ENCODE results near the gene SFXN4. TPM values are rescaled to one million over a fixed set of nuclear protein-coding genes. Genes with fewer than 3 reads are reported as not detected.

SFXN4 gene
- polyA plus RNA-seq, 2 of the 4 experiments (the other 2 are of a cell fraction) = 39.3 to 66.0 TPM

DNA sequence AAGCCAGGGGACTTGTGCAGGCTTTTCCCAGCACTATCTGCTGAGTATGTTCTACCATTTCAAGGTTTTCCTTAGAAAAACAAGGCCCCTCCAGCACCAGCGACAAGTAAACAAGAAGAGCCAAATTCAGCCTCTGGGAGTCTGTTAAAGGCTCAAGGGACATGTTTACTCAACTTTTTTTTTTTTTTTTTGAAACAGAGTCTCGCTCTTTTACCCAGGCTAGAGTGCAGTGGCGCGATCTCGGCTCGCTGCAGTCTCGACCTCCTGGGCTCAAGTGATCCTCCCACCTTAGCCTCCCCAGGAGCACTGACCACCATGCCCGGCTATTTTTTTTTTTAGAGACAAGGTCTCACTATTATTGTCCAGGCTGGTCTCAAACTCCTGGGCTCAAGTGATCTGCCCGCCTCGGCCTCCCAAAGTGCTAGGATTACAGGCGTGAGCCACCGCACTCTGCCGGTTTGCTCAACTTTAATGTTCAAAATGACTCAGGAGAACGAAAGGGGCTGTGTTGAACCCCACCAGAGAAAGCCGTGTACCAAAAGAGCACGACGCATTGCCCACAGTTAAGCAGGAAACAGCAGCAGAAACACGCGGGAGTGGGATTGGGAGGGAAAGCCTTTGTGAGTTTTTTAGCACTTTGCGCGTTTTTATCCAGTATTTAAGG lies 12.3 kb upstream of the SFXN4 start:
- peak overlapping the region; percentile 98 for H3K27ac ChIP-seq
- CTCF ChIA-PET = interaction anchor here (1.0 kb wide), 1 partner anchor 12 kb away, joined by 3 read pairs; no protein-coding TSS in a partner anchor
- peak overlapping the region; percentile 81 for H3K4me2 ChIP-seq
- ATAC-seq (peak; percentile 15 to 38; a peak in 4 of 6 replicates), FAIRE-seq (no peak), DNase-seq (ENCODE audit: low read depth in 1 of 2, low spot score in 1 of 2) (no peak)
- peak overlapping the region; percentile 89 for H3K4me3 ChIP-seq
- POLR2A ChIA-PET = no interaction called here
- no peaks in the 10 kb centered on the region for H3K9me3 ChIP-seq
- whole genome bisulfite sequencing (ENCODE audit: missing lambda C conversion rate) = 10% methylated on average over 21 of the region's 21 CpGs
- peak; percentile 37; the same call in 1 of the 2 replicates for TF ChIP-seq E2F6 (IDR thresholded peaks at IDR 0.05; ENCODE audit: borderline replicate concordance, low read depth)
- no peak for TF ChIP-seq MYC (IDR thresholded peaks at IDR 0.05; ENCODE audit: borderline replicate concordance, low read length)
- H3K4me1 ChIP-seq = peaks cover 22% of the 10 kb centered on the region; the same call in 2 of the 3 replicates

DNA sequence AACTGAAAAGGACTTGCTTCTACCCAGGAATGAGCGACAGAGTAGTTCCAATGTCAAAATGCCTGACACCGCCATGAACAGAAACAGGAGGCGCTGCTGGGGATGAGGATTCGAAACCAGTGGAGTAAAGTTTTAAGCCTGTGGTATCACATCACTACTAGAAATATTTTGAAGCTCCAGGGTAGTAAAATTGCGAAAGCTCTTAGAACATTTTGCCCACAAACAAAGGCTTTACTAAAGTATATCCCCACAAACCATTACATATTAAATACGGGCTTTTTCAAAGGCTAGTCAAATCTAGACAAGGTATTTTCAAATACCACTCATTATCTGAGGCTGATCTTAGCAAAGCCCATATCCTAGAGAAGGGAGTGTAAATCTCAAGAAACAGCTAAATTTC lies 10.7 kb upstream of the SFXN4 start:
- FAIRE-seq = no peak
- Histone ChIP-seq H3K27ac (no peak overlapping the region), H3K9me3 (no peaks in the 10 kb centered on the region), H3K4me1 (peaks cover 27% of the 10 kb centered on the region; the same call in 2 of the 3 replicates), H3K4me3 (no peak overlapping the region), H3K4me2 (no peak overlapping the region)
- no peak for DNase-seq (ENCODE audit: low read depth in 1 of 2, low spot score in 1 of 2)
- ChIA-PET CTCF (interaction anchor here (2.6 kb wide), 1 partner anchor 23 kb away, joined by 11 read pairs; no protein-coding TSS in a partner anchor), POLR2A (no interaction called here)
- ATAC-seq = no peak
- 93% methylated on average over 6 of the region's 6 CpGs for WGBS (ENCODE audit: missing lambda C conversion rate)
- no peak for TF ChIP-seq NR3C1 (IDR thresholded peaks at IDR 0.05)
- no peak for TF ChIP-seq MAFK (IDR thresholded peaks at IDR 0.05; ENCODE audit: partially characterized antibody)
- no peak for TF ChIP-seq RFX5 (IDR thresholded peaks at IDR 0.05)
- no peak for TF ChIP-seq EP300 (IDR thresholded peaks at IDR 0.05)
- TF ChIP-seq E2F6 (IDR thresholded peaks at IDR 0.05; ENCODE audit: borderline replicate concordance, low read depth) = no peak
- no peak for TF ChIP-seq SREBF2 (IDR thresholded peaks at IDR 0.05)
- no peak for TF ChIP-seq CHD2 (IDR thresholded peaks at IDR 0.05; ENCODE audit: low read length, partially characterized antibody)
- no peak for TF ChIP-seq MAX (IDR thresholded peaks at IDR 0.05)
- no peak for TF ChIP-seq RNF2 (IDR thresholded peaks at IDR 0.05; ENCODE audit: borderline replicate concordance, low read depth)
- TF ChIP-seq CBX8 (IDR thresholded peaks at IDR 0.05) = no peak

DNA sequence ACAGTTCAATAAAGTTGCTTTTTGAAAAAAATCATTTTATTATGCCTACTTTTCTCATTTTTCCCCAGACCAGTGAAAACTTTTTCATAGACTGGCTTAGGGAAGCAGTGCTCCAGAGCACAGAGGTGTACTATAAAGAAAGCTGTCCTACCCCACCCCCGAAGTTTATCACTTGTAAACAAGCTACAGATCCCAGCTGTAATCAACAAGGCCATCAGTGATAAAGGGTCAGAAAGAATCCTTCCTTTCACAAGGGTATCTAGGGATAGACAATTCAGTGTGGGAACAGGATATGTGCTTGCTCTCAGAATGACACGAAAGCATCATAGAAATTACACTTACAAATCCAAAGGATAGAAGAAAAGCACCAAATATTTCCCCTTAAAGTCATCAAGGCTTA lies 8.6 kb upstream of the SFXN4 start:
- ChIA-PET POLR2A (no interaction called here), CTCF (interaction anchor here (0.9 to 1.0 kb wide), 2 partner anchors 9 to 13 kb away, joined by 3 read pairs; no protein-coding TSS in a partner anchor)

DNA sequence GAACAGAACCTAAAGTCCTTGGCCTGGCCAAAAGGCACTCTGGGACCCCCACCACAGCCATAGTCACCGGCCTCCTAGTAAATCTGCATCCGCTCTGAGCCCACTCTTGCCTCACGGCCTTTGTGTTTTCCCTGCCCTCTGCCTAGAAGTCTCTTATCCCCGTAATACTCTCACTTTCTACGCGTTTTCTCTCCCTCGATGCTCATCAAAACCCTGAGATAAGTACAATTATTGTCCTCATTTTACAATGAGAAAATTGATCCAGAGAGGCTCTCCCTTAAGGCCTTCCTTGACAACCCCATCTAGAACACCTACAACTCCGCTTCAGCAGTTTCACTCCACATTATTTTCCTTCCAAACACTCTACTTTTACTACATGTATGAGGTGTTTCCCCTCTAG lies 1.5 kb upstream of the SFXN4 start:
- ChIA-PET CTCF (interaction anchor here (0.8 to 1.2 kb wide), 3 partner anchors 13 to 104 kb away, joined by 3 read pairs; no protein-coding TSS in a partner anchor), POLR2A (interaction anchor here (0.6 kb wide), 1 partner anchor 66 kb away, joined by 5 read pairs; no protein-coding TSS in a partner anchor)
- no peak for TF ChIP-seq NPAS2 (CRISPR knock-in tag; IDR thresholded peaks at IDR 0.05; ENCODE audit: borderline replicate concordance)
- TF ChIP-seq, protein P1, sequence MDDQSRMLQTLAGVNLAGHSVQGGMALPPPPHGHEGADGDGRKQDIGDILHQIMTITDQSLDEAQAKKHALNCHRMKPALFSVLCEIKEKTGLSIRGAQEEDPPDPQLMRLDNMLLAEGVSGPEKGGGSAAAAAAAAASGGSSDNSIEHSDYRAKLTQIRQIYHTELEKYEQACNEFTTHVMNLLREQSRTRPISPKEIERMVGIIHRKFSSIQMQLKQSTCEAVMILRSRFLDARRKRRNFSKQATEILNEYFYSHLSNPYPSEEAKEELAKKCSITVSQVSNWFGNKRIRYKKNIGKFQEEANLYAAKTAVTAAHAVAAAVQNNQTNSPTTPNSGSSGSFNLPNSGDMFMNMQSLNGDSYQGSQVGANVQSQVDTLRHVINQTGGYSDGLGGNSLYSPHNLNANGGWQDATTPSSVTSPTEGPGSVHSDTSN (IDR thresholded peaks at IDR 0.05) = no peak
- no peak for TF ChIP-seq NR3C1 (IDR thresholded peaks at IDR 0.05)
- WGBS (ENCODE audit: missing lambda C conversion rate) = 85% methylated on average over 8 of the region's 8 CpGs
- H3K4me2 ChIP-seq = no peak overlapping the region
- no peak overlapping the region for H3K4me3 ChIP-seq
- H3K4me1 ChIP-seq = peaks cover 14% of the 10 kb centered on the region
- no peaks in the 10 kb centered on the region for H3K9me3 ChIP-seq
- FAIRE-seq (no peak), DNase-seq (ENCODE audit: low read depth in 1 of 2, low spot score in 1 of 2) (no peak), ATAC-seq (no peak)
- no peak overlapping the region for H3K27ac ChIP-seq

More for the DNA sequence above, 8.6 kb upstream of the SFXN4 start:
- ATAC-seq = no peak
- Histone ChIP-seq H3K4me2 (no peak overlapping the region), H3K27ac (no peak overlapping the region), H3K4me1 (peaks cover 22% of the 10 kb centered on the region; the same call in 2 of the 3 replicates), H3K4me3 (no peak overlapping the region), H3K9me3 (no peaks in the 10 kb centered on the region)
- 80% methylated on average over 2 of the region's 2 CpGs for WGBS (ENCODE audit: missing lambda C conversion rate)
- no peak for DNase-seq (ENCODE audit: low read depth in 1 of 2, low spot score in 1 of 2)
- FAIRE-seq = no peak
- TF ChIP-seq SMC3 (IDR thresholded peaks at IDR 0.05) (no peak), ZFP36 (IDR thresholded peaks at IDR 0.05; ENCODE audit: borderline replicate concordance, partially characterized antibody) (no peak), RNF2 (IDR thresholded peaks at IDR 0.05; ENCODE audit: borderline replicate concordance, low read depth) (no peak), GATA3 (IDR thresholded peaks at IDR 0.05; ENCODE audit: borderline replicate concordance) (no peak), RARB (CRISPR knock-in tag; IDR thresholded peaks at IDR 0.05) (no peak), EP300 (IDR thresholded peaks at IDR 0.05) (no peak), CBX8 (IDR thresholded peaks at IDR 0.05) (no peak), FOSB (CRISPR knock-in tag; IDR thresholded peaks at IDR 0.05) (no peak), NFE2L2 (conservative IDR thresholded peaks at IDR 0.05; ENCODE audit: low read length) (no peak), HOXB5 (CRISPR knock-in tag; IDR thresholded peaks at IDR 0.05) (no peak)
- TF ChIP-seq, protein P2, sequence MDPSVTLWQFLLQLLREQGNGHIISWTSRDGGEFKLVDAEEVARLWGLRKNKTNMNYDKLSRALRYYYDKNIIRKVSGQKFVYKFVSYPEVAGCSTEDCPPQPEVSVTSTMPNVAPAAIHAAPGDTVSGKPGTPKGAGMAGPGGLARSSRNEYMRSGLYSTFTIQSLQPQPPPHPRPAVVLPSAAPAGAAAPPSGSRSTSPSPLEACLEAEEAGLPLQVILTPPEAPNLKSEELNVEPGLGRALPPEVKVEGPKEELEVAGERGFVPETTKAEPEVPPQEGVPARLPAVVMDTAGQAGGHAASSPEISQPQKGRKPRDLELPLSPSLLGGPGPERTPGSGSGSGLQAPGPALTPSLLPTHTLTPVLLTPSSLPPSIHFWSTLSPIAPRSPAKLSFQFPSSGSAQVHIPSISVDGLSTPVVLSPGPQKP (IDR thresholded peaks at IDR 0.05; ENCODE audit: low read depth, low read length) = no peak
